ENCODE results near the gene SAAL1. TPM values are rescaled to one million over a fixed set of nuclear protein-coding genes. Genes with fewer than 3 reads are reported as not detected.

SAAL1 gene
- total and polyA plus RNA-seq, 9 of the 15 experiments (the other 6 are each of a cell fraction or from before 2014, with no cell fraction given), result 38.9 to 77.5 (median 56.4) TPM

- Histone ChIP-seq H3K4me2 (ENCODE audit: insufficient read depth, low read length) (no peak overlapping the region), H3K4me1 (replicated peaks in 1 of 2; ENCODE audit: control insufficient read depth in 2 of 2, insufficient read depth in 2 of 2, low read length in 2 of 2) (no peaks in the 10 kb centered on the region), H3K36me3 (ENCODE audit: control insufficient read depth, insufficient read depth, low read length) (no peaks in the 10 kb centered on the region), H3K9me1 (ENCODE audit: control insufficient read depth, insufficient read depth, low read length) (no peaks in the 10 kb centered on the region), H3K27ac (ENCODE audit: extremely low read depth, low read depth, low read length) (no peak overlapping the region), H2AFZ (ENCODE audit: low read depth, low read length) (no peak overlapping the region), H3K27me3 (ENCODE audit: control insufficient read depth in 2 of 2, insufficient read depth in 2 of 2, low read length in 2 of 2) (no peaks in the 10 kb centered on the region), H3K9me3 (replicated peaks; ENCODE audit: control insufficient read depth, insufficient read depth, low read depth, low read length) (no peaks in the 10 kb centered on the region), H3K9ac (ENCODE audit: insufficient read depth in 1 of 2, low read depth in 2 of 2, low read length in 2 of 2) (no peak overlapping the region), H3K4me3 (no peak overlapping the region), H4K20me1 (replicated peaks; ENCODE audit: control insufficient read depth, insufficient read depth, low read length) (no peaks in the 10 kb centered on the region), H3K79me2 (ENCODE audit: control insufficient read depth, insufficient read depth, low read length) (no peaks in the 10 kb centered on the region)
- ChIA-PET POLR2A (interaction anchor here (1.0 kb wide), 1 partner anchor 75 kb away, joined by 3 read pairs; no protein-coding TSS in a partner anchor), CTCF (ENCODE audit: low intra/inter-chr PET ratio) (no interaction called here)
- intact Hi-C loops (cut with micrococcal nuclease), result no loop called here
- TF ChIP-seq TRIM28 (IDR thresholded peaks at IDR 0.05) (no peak), CXXC5 (CRISPR knock-in tag; IDR thresholded peaks at IDR 0.05) (no peak), ZNF174 (CRISPR knock-in tag; IDR thresholded peaks at IDR 0.05) (no peak), MAX (CRISPR knock-in tag; IDR thresholded peaks at IDR 0.05) (no peak), NCOR1 (IDR thresholded peaks at IDR 0.05) (no peak), CTCFL (IDR thresholded peaks at IDR 0.05; ENCODE audit: borderline replicate concordance, insufficient read depth, low read depth, low read length, poor library complexity, severe bottlenecking) (no peak), BRF2 (IDR thresholded peaks at IDR 0.05; ENCODE audit: borderline replicate concordance, insufficient read depth, insufficient read length) (no peak), PURB (CRISPR knock-in tag; IDR thresholded peaks at IDR 0.05; ENCODE audit: low read depth) (no peak), ZNF695 (CRISPR knock-in tag; IDR thresholded peaks at IDR 0.05) (no peak), FOXP4 (CRISPR knock-in tag; IDR thresholded peaks at IDR 0.05; ENCODE audit: borderline replicate concordance) (no peak), TSC22D4 (tag; IDR thresholded peaks at IDR 0.05) (no peak), ZNF133 (CRISPR knock-in tag; IDR thresholded peaks at IDR 0.05) (no peak), BRD9 (IDR thresholded peaks at IDR 0.05; ENCODE audit: low read depth, partially characterized antibody) (no peak), C11orf30 (IDR thresholded peaks at IDR 0.05; ENCODE audit: low read depth) (no peak), ERF (CRISPR knock-in tag; IDR thresholded peaks at IDR 0.05) (no peak)
- ATAC-seq (no peak), FAIRE-seq (no peak), DNase-seq (ENCODE audit: extremely low read depth in 1 of 4, low spot score in 3 of 4) (no peak)
- in situ Hi-C loops (cut with MboI), result no loop called here
- BruUV-seq (replicated peaks), result no TSS peak
- WGBS (ENCODE audit: insufficient coverage, low coverage, missing lambda C conversion rate), result 49% methylated on average over 8 of the region's 8 CpGs
Observed at GRCh38 chr11:18065572-18065971, 40.3 kb downstream of the SAAL1 start.
